Ammon's horn (tissue), 1 donor: ENCODE results near the gene TMEM205.
"Not testable (repeated sequence)": the region's sequence is repeated elsewhere in the genome, so short reads cannot be mapped to it uniquely, and the experiment has no call there.

Source experiments
- DNase-seq: peaks from one replicate; pipeline ENCODE4 v3.0.0-alpha.2; 2016; ENCODE audit warnings: low spot score

The TMEM205 gene

GRCh38 chr19:11373166-11373884 is 27.3 kb upstream of the TMEM205 start:
- DNase-seq, result peak; percentile 92

- no peak for DNase-seq
These were observed 24.7 kb upstream of the TMEM205 start for GRCh38 chr19:11370744-11371143.

- DNase-seq, result no peak
These were observed 21.5 kb upstream of the TMEM205 start for GRCh38 chr19:11367528-11367927.

- peak; percentile 65 for DNase-seq
These were observed 19.6 kb upstream of the TMEM205 start for GRCh38 chr19:11365557-11366117.

- DNase-seq, result peak; percentile 63
These were observed 18.9 kb upstream of the TMEM205 start for GRCh38 chr19:11364935-11365334.

- no peak for DNase-seq
These were observed 18.3 kb upstream of the TMEM205 start for GRCh38 chr19:11364296-11364904.

- DNase-seq, result no peak
These were observed 17.8 kb upstream of the TMEM205 start for GRCh38 chr19:11363881-11364280.

GRCh38 chr19:11361771-11362731 is 16.0 kb upstream of the TMEM205 start:
- DNase-seq, result no peak

GRCh38 chr19:11361037-11361770 is 15.1 kb upstream of the TMEM205 start:
- no peak for DNase-seq

- no peak for DNase-seq
These were observed 13.4 kb upstream of the TMEM205 start for GRCh38 chr19:11359421-11359820.

- no peak for DNase-seq
These were observed 10.8 kb upstream of the TMEM205 start for GRCh38 chr19:11356676-11357550.

GRCh38 chr19:11356074-11356397 is 10.0 kb upstream of the TMEM205 start:
- DNase-seq, result no peak

- peak; percentile 94 for DNase-seq
These were observed 9.3 kb upstream of the TMEM205 start, which contains the start of gene PLPPR2 for GRCh38 chr19:11355160-11356073. PLPPR2 (plus strand) TSS chr19:11355432; CDS start chr19:11357674, 2,242 bp downstream.

GRCh38 chr19:11354102-11354501 is 8.0 kb upstream of the TMEM205 start:
- DNase-seq, result not testable (repeated sequence)

GRCh38 chr19:11349171-11349570 is 3.1 kb upstream of the TMEM205 start:
- DNase-seq, result no peak

GRCh38 chr19:11347546-11348039 is 1.5 kb upstream of the TMEM205 start:
- no peak for DNase-seq

GRCh38 chr19:11345122-11345803 is 805 bp downstream of the TMEM205 start:
- no peak for DNase-seq

GRCh38 chr19:11342429-11342828 is 3.6 kb downstream of the TMEM205 start:
- no peak for DNase-seq

GRCh38 chr19:11340099-11340467 is 6.0 kb downstream of the TMEM205 start:
- DNase-seq, result not testable (repeated sequence)
